CD14-positive monocyte (primary cell): ENCODE data around the gene CCNY. TPM values are rescaled to one million over a fixed set of nuclear protein-coding genes. Genes with fewer than 3 reads are reported as not detected.

Experiments
- DNase-seq, 3 donors: peaks; one replicate each; pipeline ENCODE4 v3.0.0-alpha.2; 2011 to 2022
- H2AFZ ChIP-seq: 2 replicates; pipeline ENCODE4 v1.6.0; 2012; ENCODE audit warnings: mild to moderate bottlenecking, low read depth, low read length, inconsistent platforms; ENCODE audit not compliant: insufficient read depth, poor library complexity, severe bottlenecking
- H3K27ac ChIP-seq, 2 donors: 1 replicate in 1 of 2; 2 replicates in 1 of 2; pipeline ENCODE4 v1.5.1; 2012 to 2013; ENCODE audit warnings: low read length in 2 of 2, control low read depth in 1 of 2, inconsistent platforms in 1 of 2, low read depth in 1 of 2, mild to moderate bottlenecking in 1 of 2
- H3K27me3 ChIP-seq, 2 donors: one replicate each; pipeline versions ENCODE4 v1.6.0 to v1.6.1; 2011 to 2013; ENCODE audit warnings: low read length in 2 of 2; ENCODE audit not compliant: control insufficient read depth in 2 of 2, insufficient read depth in 2 of 2
- H3K36me3 ChIP-seq, 2 donors: replicated peaks in 1 of 2; 1 replicate in 1 of 2; 2 replicates in 1 of 2; pipeline versions ENCODE4 v1.5.1 to v1.6.1; 2012 to 2013; ENCODE audit warnings: low read length in 2 of 2, control low read depth in 1 of 2, inconsistent platforms in 1 of 2, mild to moderate bottlenecking in 1 of 2; ENCODE audit not compliant: insufficient read depth in 2 of 2, control insufficient read depth in 1 of 2
- H3K4me1 ChIP-seq, 2 donors: 1 replicate in 1 of 2; 2 replicates in 1 of 2; pipeline versions ENCODE4 v1.5.1 to v1.6.1; 2012 to 2013; ENCODE audit warnings: low read length in 2 of 2, control low read depth in 1 of 2, inconsistent platforms in 1 of 2, mild to moderate bottlenecking in 1 of 2, moderate library complexity in 1 of 2; ENCODE audit not compliant: insufficient read depth in 2 of 2, control insufficient read depth in 1 of 2
- H3K4me2 ChIP-seq: replicated peaks from 2 replicates; pipeline ENCODE3; 2012; ENCODE audit warnings: low read length, moderate library complexity, mild to moderate bottlenecking; ENCODE audit not compliant: poor library complexity, severe bottlenecking; ENCODE audit errors: extremely low read depth
- H3K4me3 ChIP-seq, 3 experiments: fragments of 200-600 bp in 1 of 3; sonication (generic) in 1 of 3; replicated peaks in 1 of 3; 1 replicate in 2 of 3; 2 replicates in 1 of 3; pipeline ENCODE4 v1.5.1; 2011 to 2013; ENCODE audit warnings: low read length in 3 of 3, mild to moderate bottlenecking in 3 of 3, control low read depth in 2 of 3, low read depth in 2 of 3, inconsistent platforms in 1 of 3, moderate library complexity in 1 of 3
- H3K79me2 ChIP-seq: 2 replicates; pipeline ENCODE4 v1.6.0; 2012; ENCODE audit warnings: mild to moderate bottlenecking, control low read depth, inconsistent platforms, low read length, moderate library complexity; ENCODE audit not compliant: insufficient read depth
- H3K9ac ChIP-seq: 2 replicates; pipeline ENCODE4 v1.6.0; 2017; ENCODE audit warnings: low read length, mild to moderate bottlenecking; ENCODE audit not compliant: insufficient read depth, poor library complexity, severe bottlenecking
- H3K9me3 ChIP-seq, 2 donors: replicated peaks in 1 of 2; 1 replicate in 1 of 2; 2 replicates in 1 of 2; pipeline versions ENCODE4 v1.5.1 to v1.6.1; 2012 to 2013; ENCODE audit warnings: low read length in 2 of 2, control low read depth in 1 of 2; ENCODE audit not compliant: control insufficient read depth in 1 of 2, insufficient read depth in 1 of 2
- H4K20me1 ChIP-seq: 2 replicates; pipeline ENCODE4 v1.6.0; 2012; ENCODE audit warnings: mild to moderate bottlenecking, low read length, control low read depth, moderate library complexity; ENCODE audit not compliant: insufficient read depth
- H3K27ac Mint-ChIP-seq, 7 donors: one replicate each; pipeline ENCODE4 v1.8.0; 2020; ENCODE audit warnings: mild to moderate bottlenecking in 7 of 7, mixed read lengths in 7 of 7, moderate library complexity in 6 of 7, inconsistent platforms in 2 of 7
- H3K27me3 Mint-ChIP-seq, 3 donors: one replicate each; pipeline ENCODE4 v1.8.0; 2021 to 2022; ENCODE audit warnings: low read depth in 3 of 3, mild to moderate bottlenecking in 3 of 3, mixed read lengths in 3 of 3, moderate library complexity in 3 of 3, inconsistent platforms in 1 of 3
- H3K36me3 Mint-ChIP-seq, 2 donors: one replicate each; pipeline ENCODE4 v1.8.0; 2020; ENCODE audit warnings: mixed read lengths in 2 of 2, inconsistent platforms in 1 of 2, mild to moderate bottlenecking in 1 of 2
- H3K4me1 Mint-ChIP-seq: one replicate; pipeline ENCODE4 v1.8.0; 2020; ENCODE audit warnings: mild to moderate bottlenecking, mixed read lengths
- H3K4me3 Mint-ChIP-seq, 2 donors: one replicate each; pipeline ENCODE4 v1.8.0; 2020; ENCODE audit warnings: mild to moderate bottlenecking in 2 of 2, mixed read lengths in 2 of 2, moderate library complexity in 1 of 2
- H3K9me3 Mint-ChIP-seq, 7 donors: one replicate each; pipeline ENCODE4 v1.8.0; 2020 to 2022; ENCODE audit warnings: mixed read lengths in 7 of 7, mild to moderate bottlenecking in 6 of 7, moderate library complexity in 6 of 7, inconsistent platforms in 2 of 7
- CTCF ChIP-seq: fragments of 200-600 bp; IDR thresholded peaks from one replicate; pipeline ENCODE4 v1.8.0; 2022; ENCODE audit warnings: antibody characterized with exemption, mild to moderate bottlenecking
- WGBS: methylation state at CpG from one replicate; pipeline ENCODE4 v1.1.5; 2013; ENCODE audit warnings: missing lambda C conversion rate; ENCODE audit not compliant: insufficient coverage; 5-methylcytosine and 5-hydroxymethylcytosine counted together
- intact Hi-C, 2 donors: fragments of 100-400 bp; cut with micrococcal nuclease; formaldehyde crosslinking; loops; one replicate each; pipeline versions ENCODE4 v1.15.0 to v1.15.1; 2023
- polyA plus RNA-seq, 3 donors: library from polyadenylated mRNA; depleted of rRNA in 1 of 3; unstranded in 2 of 3; stranded (reverse) in 1 of 3; fragments of 300-500 nt in 2 of 3; fragments of >200 nt in 1 of 3; fragmentation: Illumina TruSeq in 2 of 3; gene quantifications; 1 replicate in 2 of 3; 2 replicates in 1 of 3; pipeline ENCODE4 v1.2.3, GENCODE V29; 2012 to 2021

CCNY gene
- polyA plus RNA-seq, 3 donors, result 39.9 to 116 (median 64.8) TPM

DNA sequence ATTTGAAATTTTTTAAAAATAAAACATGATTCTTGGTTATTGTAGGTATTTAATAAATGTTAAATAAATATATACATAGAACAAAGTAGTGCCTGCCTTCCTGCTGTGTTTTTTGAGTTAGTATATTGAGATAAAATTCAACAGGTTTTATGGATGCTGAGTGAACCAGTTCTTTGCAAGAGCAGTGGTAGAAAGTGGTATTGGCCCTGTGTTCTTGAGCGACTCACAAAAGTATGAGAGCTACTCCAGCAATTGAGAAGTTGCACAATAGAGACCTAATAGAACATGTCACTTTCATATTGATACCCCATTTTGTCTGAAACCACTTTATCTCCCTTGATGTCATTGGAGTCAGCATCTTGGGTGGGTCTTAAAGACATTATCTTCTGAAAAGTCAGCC, 236.3 kb downstream of the CCNY start:
- WGBS, result no CpG with 5 or more reads among the region's 1 CpG
- intact Hi-C loops, result no loop called here

DNA sequence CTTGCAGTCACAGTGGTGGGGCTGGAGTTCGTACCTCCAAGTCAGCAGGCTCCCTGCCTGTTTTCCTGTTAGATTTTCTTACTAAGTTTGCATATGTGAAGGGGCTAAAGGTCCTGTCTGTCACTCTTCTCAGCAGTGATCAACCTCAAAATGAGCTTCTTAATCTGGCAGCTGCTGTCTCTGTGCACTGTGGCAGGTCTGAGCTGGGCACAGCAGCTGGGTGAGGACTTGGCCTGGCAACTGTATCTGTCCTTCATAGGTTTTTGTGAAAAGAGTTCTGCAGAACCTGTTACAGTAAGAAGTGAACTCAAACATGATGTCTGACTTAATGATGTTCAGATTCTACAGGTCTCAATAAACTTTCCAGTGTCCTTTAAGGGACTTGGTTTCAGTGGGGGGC, 237.5 kb downstream of the CCNY start:
- H3K4me3 Mint-ChIP-seq, result no peak overlapping the region
- H3K9ac ChIP-seq, result no peak overlapping the region
- H3K4me3 ChIP-seq, result no peak overlapping the region
- 100% methylated on average over 1 of the region's 1 CpG for WGBS
- H3K4me1 Mint-ChIP-seq, result no peaks in the 10 kb centered on the region
- H3K36me3 Mint-ChIP-seq, result peaks cover 47 to 64% of the 10 kb centered on the region in 2 donors
- no peak for DNase-seq
- no peaks in the 10 kb centered on the region for H3K9me3 ChIP-seq
- peaks cover 0 to 2% (median 0%) of the 10 kb centered on the region in 7 donors for H3K9me3 Mint-ChIP-seq
- peaks cover 44 to 67% of the 10 kb centered on the region in 2 donors for H3K36me3 ChIP-seq
- H3K79me2 ChIP-seq, result no peaks in the 10 kb centered on the region
- H3K4me2 ChIP-seq, result no peak overlapping the region
- no peak for TF ChIP-seq CTCF
- H3K27me3 ChIP-seq, result no peaks in the 10 kb centered on the region
- peak overlapping the region in 1 of 7 donors; percentile 1 for H3K27ac Mint-ChIP-seq
- H4K20me1 ChIP-seq, result peaks cover 6% of the 10 kb centered on the region
- no peaks in the 10 kb centered on the region for H3K4me1 ChIP-seq
- intact Hi-C loops, result no loop called here
- no peak overlapping the region for H2AFZ ChIP-seq
- no peak overlapping the region for H3K27ac ChIP-seq
- peaks cover 0 to 4% (median 0%) of the 10 kb centered on the region in 3 donors for H3K27me3 Mint-ChIP-seq

More for the DNA sequence above, 236.3 kb downstream of the CCNY start:
- Histone ChIP-seq H3K79me2 (no peaks in the 10 kb centered on the region), H3K4me2 (no peak overlapping the region), H3K9ac (no peak overlapping the region), H3K27me3 (no peaks in the 10 kb centered on the region), H3K4me1 (no peaks in the 10 kb centered on the region), H4K20me1 (peaks cover 18% of the 10 kb centered on the region), H2AFZ (no peak overlapping the region), H3K36me3 (peaks cover 56 to 79% of the 10 kb centered on the region in 2 donors), H3K9me3 (no peaks in the 10 kb centered on the region), H3K4me3 (no peak overlapping the region), H3K27ac (no peak overlapping the region)
- DNase-seq, result no peak
- Mint-ChIP-seq H3K27me3 (peaks cover 0 to 4% (median 0%) of the 10 kb centered on the region in 3 donors), H3K36me3 (peaks cover 59 to 77% of the 10 kb centered on the region in 2 donors), H3K27ac (peak overlapping the region in 1 of 7 donors; percentile 35), H3K9me3 (peaks cover 0 to 2% (median 0%) of the 10 kb centered on the region in 7 donors), H3K4me3 (no peak overlapping the region), H3K4me1 (no peaks in the 10 kb centered on the region)
- no peak for TF ChIP-seq CTCF
